ENCODE data around the gene AHCYL2. TPM values are rescaled to one million over a fixed set of nuclear protein-coding genes. Genes with fewer than 3 reads are reported as not detected.
"Not testable (repeated sequence)": the region's sequence is repeated elsewhere in the genome, so short reads cannot be mapped to it uniquely, and the experiment has no call there.

Gene AHCYL2
- polyA plus RNA-seq, 1 donor from 2014 or later = 5.5 TPM

DNA sequence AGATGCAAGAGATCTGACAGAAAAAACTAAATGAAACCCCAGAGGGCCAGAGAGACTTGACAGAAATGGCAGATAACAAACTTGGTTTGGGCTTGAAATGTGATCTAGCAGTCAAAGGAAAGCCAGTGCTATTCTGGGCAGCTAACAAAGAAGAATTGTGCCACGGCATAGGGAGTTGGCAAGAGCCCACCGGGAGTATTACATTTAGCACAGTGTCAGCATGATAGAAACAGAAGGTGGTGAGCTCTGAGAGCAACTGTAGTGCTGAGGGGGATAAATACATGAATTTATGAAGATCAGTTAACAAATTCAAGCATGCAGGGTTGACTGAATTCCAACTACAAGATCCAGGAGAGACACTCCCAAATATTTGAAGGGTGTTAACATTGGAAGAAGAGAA, 91.1 kb downstream of the AHCYL2 start:
- no peaks in the 10 kb centered on the region for H3K27me3 Mint-ChIP-seq
- no peaks in the 10 kb centered on the region for H3K4me1 Mint-ChIP-seq
- no peak overlapping the region for H3K4me3 Mint-ChIP-seq
- H3K36me3 Mint-ChIP-seq = peaks cover 5% of the 10 kb centered on the region
- H3K9me3 Mint-ChIP-seq = no peaks in the 10 kb centered on the region
- H3K27ac Mint-ChIP-seq = peak overlapping the region in 1 of 3 donors; percentile 4

DNA sequence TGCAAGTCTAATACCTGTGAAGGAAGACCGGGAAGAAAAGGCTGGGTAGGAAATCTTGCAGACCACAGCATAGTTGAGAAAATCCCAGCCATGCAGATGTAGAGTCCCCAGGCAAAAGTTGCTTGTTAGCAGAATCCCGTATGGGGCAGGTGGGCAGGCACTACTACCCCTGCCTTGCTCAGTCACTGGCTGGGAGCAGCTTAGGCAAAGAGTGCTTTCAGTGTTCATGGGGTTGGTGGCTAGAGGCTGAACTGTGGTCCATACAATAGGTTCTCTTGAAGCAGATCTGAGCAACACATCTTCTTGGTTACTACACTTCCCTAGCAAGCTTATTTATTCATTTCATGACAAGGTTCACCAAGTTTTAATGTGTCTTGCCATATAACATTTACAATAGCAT, 92.6 kb downstream of the AHCYL2 start:
- Mint-ChIP-seq H3K9me3 (no peaks in the 10 kb centered on the region), H3K27ac (no peak overlapping the region), H3K4me3 (no peak overlapping the region), H3K27me3 (no peaks in the 10 kb centered on the region), H3K36me3 (peaks cover 8% of the 10 kb centered on the region), H3K4me1 (peaks cover 0 to 3% (median 0%) of the 10 kb centered on the region in 3 donors)

DNA sequence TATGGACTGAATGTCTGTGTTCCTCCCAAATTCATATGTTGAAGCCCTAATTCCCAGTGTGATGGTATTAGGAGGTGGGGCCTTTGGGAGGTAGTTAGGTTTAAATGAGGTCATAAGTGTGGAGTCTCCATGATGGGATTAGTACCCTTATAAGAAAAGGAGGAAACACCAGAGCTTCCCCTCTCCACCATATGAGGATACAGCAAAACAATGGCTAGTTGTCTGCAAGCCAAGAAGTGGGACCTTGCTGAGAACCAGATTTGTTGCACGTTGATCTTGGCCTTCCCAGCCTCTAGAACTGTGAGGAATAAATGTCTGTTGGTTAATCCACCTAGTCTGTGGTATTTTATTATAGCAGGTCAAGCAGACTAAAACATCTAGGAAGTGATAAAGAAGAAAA, 102.2 kb downstream of the AHCYL2 start:
- H3K27ac Mint-ChIP-seq = no peak overlapping the region
- peaks cover 0 to 1% (median 0%) of the 10 kb centered on the region in 3 donors for H3K4me1 Mint-ChIP-seq
- H3K27me3 Mint-ChIP-seq = no peaks in the 10 kb centered on the region
- H3K4me3 Mint-ChIP-seq = no peak overlapping the region
- peaks cover 3 to 8% (median 7%) of the 10 kb centered on the region in 3 donors for H3K9me3 Mint-ChIP-seq
- H3K36me3 Mint-ChIP-seq = peaks cover 18% of the 10 kb centered on the region

DNA sequence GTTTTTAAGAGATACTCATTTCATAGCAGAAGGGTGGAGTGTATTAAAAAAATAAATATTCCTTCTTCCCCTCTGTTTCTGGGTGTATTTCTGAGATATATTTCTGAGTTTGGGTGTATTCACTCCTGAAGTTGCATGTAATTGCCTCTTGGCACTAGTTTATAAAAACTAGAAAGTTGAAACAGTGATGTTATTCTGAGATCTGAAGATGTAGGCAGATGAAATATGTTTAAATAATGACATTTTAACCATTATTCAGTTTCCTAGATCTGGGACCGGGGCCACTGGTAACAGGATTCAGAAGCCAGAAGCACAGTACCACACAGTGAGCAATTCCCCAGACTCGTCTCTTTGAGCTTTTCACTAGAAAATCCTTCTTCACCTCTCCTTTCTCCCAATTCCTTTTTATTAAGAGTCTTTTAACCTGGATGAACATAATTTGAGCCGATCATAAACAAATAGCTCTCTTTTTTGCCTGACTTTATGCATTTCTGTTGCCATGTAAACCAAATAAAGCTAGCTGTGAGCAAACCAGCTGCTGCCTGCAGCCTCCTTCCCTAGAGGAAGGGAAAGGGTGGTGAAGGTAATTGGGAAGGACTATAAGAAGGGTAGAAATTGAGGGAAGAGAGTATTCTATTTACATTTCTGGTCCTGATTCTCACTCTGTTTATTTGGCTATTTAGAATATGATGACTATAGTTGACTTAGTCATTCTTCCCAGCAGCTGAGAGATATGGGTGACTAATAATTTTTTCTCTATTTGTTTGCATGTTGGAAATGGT, 107.6 kb downstream of the AHCYL2 start:
- no peaks in the 10 kb centered on the region for H3K9me3 Mint-ChIP-seq
- H3K27me3 Mint-ChIP-seq = no peaks in the 10 kb centered on the region
- H3K4me1 Mint-ChIP-seq = no peaks in the 10 kb centered on the region
- H3K27ac Mint-ChIP-seq = no peak overlapping the region
- H3K36me3 Mint-ChIP-seq = peaks cover 6% of the 10 kb centered on the region
- no peak overlapping the region for H3K4me3 Mint-ChIP-seq

DNA sequence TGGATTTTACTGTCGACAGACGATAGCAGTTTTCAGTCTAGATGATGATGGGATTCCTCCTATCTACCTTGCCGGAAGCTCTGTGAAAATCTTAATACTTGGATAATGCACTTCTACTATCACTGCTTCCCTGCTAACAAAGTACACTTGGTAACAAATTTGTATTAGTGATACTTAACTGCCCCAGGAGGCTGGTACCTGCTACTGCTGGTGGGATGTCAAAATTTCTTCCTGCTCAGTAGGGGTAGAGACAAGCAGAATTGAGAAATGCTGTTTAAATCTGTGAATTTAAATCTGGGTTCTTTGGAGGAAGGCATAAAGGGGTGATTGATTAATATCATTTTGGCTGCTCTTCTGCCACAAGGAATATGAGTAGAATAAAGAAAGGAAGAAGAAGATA, 109.6 kb downstream of the AHCYL2 start:
- Mint-ChIP-seq H3K4me1 (no peaks in the 10 kb centered on the region), H3K9me3 (no peaks in the 10 kb centered on the region), H3K36me3 (peaks cover 4% of the 10 kb centered on the region), H3K27ac (no peak overlapping the region), H3K27me3 (no peaks in the 10 kb centered on the region), H3K4me3 (no peak overlapping the region)

DNA sequence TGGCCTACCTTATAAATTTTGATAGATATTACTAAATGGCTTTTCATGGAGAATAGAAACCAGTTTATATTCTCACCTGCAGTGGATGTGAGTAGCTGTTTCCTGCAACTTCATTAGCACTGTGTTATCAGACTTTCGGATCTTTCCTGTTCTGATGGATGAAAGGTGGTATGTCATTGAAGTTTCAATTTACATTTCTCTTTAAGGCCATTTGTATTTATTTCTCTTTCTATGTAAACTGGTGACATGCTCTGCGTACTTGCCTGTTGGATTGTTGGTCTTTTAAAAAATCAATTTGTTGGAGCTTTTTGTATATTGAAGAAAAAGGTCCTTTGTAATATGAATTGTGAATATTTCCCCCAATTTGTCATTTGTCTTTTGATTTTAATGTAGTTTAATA, 113.6 kb downstream of the AHCYL2 start:
- Mint-ChIP-seq H3K4me3 (no peak overlapping the region), H3K27me3 (no peaks in the 10 kb centered on the region), H3K27ac (peak overlapping the region in 1 of 3 donors; percentile 1), H3K9me3 (no peaks in the 10 kb centered on the region), H3K36me3 (no peaks in the 10 kb centered on the region), H3K4me1 (peaks cover 2 to 4% (median 2%) of the 10 kb centered on the region in 3 donors)

DNA sequence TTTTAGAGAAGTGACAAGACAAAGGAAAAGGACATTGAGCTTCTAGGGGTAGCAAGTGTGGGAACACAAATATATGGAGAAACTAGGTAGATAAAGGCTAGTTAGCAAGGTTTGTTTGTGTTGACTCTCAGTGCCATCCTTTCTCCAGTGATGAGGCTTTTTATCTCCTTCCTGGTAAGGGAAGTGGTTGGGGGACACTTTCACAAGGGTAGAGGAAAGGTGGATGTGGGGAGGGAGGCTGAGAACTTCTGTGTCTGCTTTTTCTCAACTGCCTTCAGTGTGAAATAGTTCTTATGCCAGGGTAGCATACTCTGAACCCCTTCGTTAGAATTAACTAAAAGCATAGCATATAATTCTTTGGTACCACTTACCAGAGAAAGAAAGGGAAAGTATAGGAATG, 116.4 kb downstream of the AHCYL2 start:
- H3K27me3 Mint-ChIP-seq = no peaks in the 10 kb centered on the region
- no peak overlapping the region for H3K4me3 Mint-ChIP-seq
- no peaks in the 10 kb centered on the region for H3K36me3 Mint-ChIP-seq
- peaks cover 5 to 9% (median 8%) of the 10 kb centered on the region in 3 donors for H3K4me1 Mint-ChIP-seq
- H3K9me3 Mint-ChIP-seq = no peaks in the 10 kb centered on the region
- H3K27ac Mint-ChIP-seq = peak overlapping the region in 1 of 3 donors; percentile 42

DNA sequence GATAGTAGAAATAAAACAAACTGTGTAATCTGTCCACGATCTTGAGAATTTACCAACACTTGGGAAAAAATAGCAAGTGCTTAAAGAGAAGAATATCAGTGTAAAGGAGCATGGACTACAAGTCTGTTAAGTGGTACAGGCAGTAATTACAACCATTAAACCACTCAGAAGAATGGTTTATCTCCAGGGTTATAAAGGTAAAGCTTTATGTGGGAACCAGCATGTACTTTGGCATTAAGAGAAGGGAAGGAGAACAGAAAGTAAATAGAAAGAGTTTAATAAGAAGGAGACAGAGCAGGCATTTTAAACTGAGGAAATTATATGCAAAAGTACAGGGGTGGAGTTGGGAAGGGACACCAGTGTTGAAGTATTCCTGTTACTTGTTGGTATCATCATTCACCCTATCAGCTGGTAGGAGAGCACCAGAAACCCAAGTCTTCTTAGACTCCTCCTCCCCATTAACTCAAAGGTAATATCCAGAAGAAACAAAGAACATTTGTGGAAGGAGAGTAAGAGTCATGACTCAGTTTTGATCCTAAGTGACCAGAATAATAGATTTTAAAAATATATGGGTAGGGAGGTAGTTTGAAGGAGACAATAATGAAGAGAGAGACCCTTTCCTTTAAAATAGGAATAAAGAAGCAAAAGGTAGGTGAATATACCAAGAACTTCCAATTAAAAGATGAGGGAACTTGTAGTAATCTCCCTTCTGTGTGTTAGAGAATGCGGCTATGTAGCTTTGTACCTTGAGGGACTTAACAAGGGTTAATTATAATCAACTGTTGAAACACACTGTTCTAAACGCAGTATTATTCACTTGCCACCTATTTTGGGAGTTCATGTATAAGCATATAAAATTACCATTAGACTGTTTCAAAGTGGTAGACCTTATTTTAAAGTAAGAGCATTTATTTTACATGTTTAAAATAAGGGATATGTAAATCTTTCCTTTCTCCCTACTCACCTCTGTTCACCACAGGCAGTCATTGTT, 117.3 kb downstream of the AHCYL2 start:
- H3K4me3 Mint-ChIP-seq = no peak overlapping the region
- peaks cover 5 to 9% (median 8%) of the 10 kb centered on the region in 3 donors for H3K4me1 Mint-ChIP-seq
- peak overlapping the region in 1 of 3 donors; percentile 21 for H3K27ac Mint-ChIP-seq
- H3K36me3 Mint-ChIP-seq = no peaks in the 10 kb centered on the region
- no peaks in the 10 kb centered on the region for H3K27me3 Mint-ChIP-seq
- no peaks in the 10 kb centered on the region for H3K9me3 Mint-ChIP-seq

DNA sequence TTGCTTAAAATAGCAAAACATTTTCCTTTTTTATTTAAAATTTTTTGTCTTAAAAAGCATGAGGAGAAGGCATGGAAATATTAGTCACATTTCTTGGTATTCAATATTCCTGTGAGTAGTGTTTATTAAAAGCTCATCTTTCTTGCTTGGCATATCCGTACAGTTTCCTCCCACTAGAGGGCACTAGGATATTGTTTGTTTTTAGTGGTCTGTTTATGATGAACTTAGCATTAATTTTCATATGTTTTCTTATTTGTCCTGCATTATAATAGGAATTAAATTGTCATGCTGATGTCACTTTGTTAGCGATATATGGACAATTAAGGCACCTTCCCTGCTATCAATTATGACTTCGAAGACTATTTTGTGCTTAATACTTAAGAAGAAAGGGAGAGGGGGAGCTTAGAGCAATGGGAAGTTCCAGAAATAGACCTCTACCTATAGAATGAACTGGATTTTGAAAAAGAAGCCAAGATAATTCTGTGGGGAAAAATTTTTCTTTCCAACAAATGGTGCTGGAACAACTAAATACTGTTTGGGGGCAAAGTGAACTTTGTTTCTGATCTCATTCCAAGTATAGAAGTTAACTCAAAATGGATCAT, 118.4 kb downstream of the AHCYL2 start:
- H3K36me3 Mint-ChIP-seq = no peaks in the 10 kb centered on the region
- no peaks in the 10 kb centered on the region for H3K9me3 Mint-ChIP-seq
- H3K4me3 Mint-ChIP-seq = no peak overlapping the region
- H3K4me1 Mint-ChIP-seq = peaks cover 5 to 9% (median 8%) of the 10 kb centered on the region in 3 donors
- H3K27ac Mint-ChIP-seq = no peak overlapping the region
- H3K27me3 Mint-ChIP-seq = no peaks in the 10 kb centered on the region

DNA sequence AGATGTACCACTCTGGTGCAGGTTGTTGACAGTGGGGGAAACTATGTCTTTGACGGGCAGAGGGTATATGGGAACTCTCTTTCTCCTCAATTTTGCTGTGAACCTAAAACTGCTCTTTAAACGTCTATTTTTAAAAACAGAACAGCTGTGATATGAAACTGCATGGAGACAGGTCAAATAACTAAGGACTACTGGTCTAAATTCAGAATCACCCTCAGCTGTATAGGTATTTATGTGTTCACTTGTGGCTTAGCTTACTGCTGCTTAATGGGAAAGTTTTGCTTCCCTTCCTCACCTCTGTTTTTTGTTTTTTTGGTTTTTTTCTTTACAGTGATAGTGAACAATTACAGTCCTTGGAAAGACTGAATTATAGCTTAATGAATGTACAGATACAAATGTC, 122.5 kb downstream of the AHCYL2 start:
- no peaks in the 10 kb centered on the region for H3K27me3 Mint-ChIP-seq
- no peaks in the 10 kb centered on the region for H3K9me3 Mint-ChIP-seq
- no peak overlapping the region for H3K27ac Mint-ChIP-seq
- H3K4me3 Mint-ChIP-seq = no peak overlapping the region
- H3K36me3 Mint-ChIP-seq = no peaks in the 10 kb centered on the region
- H3K4me1 Mint-ChIP-seq = peaks cover 5 to 9% (median 8%) of the 10 kb centered on the region in 3 donors

DNA sequence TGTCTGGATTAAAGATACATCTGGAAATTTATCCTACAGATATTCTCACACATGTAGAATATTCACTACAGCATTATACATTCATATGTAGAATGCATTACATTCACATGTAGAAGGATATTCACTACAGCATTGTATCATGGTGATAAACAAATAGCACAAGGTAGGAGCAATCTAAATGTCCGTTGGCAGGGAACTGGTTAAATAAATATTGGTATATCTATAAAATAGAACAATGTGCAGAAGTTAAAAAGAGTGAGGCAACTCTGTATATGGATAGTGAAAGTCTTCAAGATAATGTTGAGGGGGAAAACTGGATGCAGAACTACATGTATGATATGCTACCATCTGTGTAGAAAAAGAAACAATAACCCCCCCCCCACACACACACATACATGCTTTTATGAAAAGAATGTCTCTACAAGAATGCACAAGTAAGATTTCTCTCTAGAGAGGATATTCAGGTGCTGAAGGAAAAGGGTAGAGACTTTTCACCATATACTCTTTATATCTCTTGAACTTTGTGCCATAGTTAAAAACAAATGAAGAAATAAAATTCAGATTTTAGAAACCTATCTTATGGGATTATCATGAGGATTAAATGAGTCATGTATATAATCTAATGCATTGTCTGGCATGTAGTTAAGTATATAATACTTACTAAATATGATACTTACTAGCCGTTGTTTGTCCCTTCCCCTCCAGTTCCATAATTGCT, 123.4 kb downstream of the AHCYL2 start:
- Mint-ChIP-seq H3K9me3 (no peaks in the 10 kb centered on the region), H3K36me3 (no peaks in the 10 kb centered on the region), H3K27me3 (no peaks in the 10 kb centered on the region), H3K4me1 (peaks cover 4 to 8% (median 7%) of the 10 kb centered on the region in 3 donors), H3K27ac (no peak overlapping the region), H3K4me3 (no peak overlapping the region)

DNA sequence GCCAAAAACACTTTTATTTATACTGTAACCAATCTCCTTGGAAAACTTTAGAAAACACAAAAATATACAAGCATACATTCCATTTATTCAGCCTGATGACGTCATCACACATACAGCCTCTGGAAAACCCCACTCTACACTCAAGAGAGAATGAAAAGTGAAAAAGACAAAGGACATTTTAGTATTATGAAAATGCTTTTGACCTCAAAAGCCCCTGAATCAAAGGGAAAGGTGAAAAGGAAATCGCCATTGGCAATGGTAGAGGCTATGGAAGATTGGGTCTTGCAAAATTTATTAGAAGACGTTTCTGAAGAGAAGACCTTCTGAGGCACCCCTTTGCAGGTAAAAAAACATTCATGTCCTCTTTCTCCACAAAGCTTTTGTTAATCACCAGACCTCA, 126.5 kb downstream of the AHCYL2 start:
- Mint-ChIP-seq H3K27me3 (no peaks in the 10 kb centered on the region), H3K4me3 (no peak overlapping the region), H3K4me1 (no peaks in the 10 kb centered on the region), H3K9me3 (no peaks in the 10 kb centered on the region), H3K36me3 (no peaks in the 10 kb centered on the region), H3K27ac (no peak overlapping the region)

DNA sequence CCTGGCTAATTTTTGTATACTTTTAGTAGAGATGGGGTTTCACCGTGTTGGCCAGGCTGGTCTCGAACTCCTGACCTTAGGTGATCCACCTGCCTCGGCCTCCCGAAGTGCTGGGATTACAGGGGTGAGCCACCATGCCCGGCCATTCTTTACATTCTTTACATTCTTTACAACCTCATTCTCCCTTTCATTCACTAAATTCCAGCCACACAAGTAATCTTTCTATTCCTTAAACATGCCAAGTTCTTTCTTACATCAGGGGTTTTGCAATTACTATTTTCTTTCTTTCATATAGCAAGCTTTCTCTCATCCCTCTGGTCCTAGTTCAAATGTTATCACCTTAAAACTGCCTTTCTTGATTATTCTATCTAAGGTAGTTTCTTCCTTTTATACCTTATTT, 128.3 kb downstream of the AHCYL2 start:
- not testable (repeated sequence) for H3K36me3 Mint-ChIP-seq, H3K27ac Mint-ChIP-seq, H3K4me1 Mint-ChIP-seq, H3K4me3 Mint-ChIP-seq, H3K27me3 Mint-ChIP-seq, H3K9me3 Mint-ChIP-seq

DNA sequence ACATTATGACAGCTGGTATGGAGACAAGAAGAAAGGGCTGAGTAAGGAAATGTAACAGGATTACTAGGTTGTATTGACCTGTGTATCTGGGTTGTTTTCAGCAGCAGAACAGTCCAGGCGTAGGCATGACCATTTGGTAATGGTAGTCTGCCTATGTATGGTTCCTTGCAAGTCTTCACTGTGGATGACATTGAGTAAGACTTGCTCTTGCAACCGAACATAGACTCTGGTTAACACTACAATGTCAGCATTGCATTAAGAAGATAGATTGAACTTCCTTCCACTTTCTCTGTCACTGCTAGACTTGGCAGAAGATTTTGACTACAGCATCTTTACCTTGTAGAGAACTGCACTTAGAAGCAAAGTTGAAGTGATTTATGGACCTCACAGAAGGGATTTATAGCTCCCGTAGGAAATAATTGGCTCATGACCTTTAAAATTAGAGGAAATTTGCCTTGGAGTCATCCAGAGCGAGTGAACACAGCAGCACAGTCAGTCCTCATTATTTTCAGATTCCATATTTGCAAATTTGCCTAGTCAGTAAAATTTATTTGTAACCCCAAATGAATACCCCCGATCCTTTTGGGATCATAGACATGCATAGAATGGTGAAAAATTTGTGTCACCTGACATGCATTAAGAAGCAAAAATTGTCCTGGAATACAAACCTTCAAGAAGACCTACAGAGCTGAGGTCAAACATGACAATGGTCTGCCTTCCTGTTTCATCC, 129.8 kb downstream of the AHCYL2 start:
- Mint-ChIP-seq H3K27me3 (no peaks in the 10 kb centered on the region), H3K4me3 (no peak overlapping the region), H3K27ac (no peak overlapping the region), H3K9me3 (no peaks in the 10 kb centered on the region), H3K36me3 (peaks cover 3% of the 10 kb centered on the region), H3K4me1 (peaks cover 0 to 2% (median 0%) of the 10 kb centered on the region in 3 donors)
